HL-60 (cell line): ENCODE data around the gene BBC3.

Experiments
- CTCF ChIP-seq: IDR thresholded peaks from one replicate; pipeline ENCODE4 v1.5.1; 2011; ENCODE audit warnings: low read length, control low read depth, inconsistent platforms; ENCODE audit not compliant: insufficient read depth
- GABPA ChIP-seq: IDR thresholded peaks from 2 replicates; pipeline ENCODE4 v1.6.1; 2012; ENCODE audit warnings: low read depth
- REST ChIP-seq: IDR thresholded peaks from 2 replicates; pipeline ENCODE4 v1.6.1; 2012; ENCODE audit warnings: low read depth; ENCODE audit not compliant: insufficient replicate concordance
- SPI1 ChIP-seq: IDR thresholded peaks from 2 replicates; pipeline ENCODE4 v1.6.1; 2012; ENCODE audit warnings: low read depth, mild to moderate bottlenecking, borderline replicate concordance

GRCh38 chr19:47240556-47240955, 9.6 kb upstream of the BBC3 start:
- no peak for TF ChIP-seq REST
- no peak for TF ChIP-seq CTCF
- no peak for TF ChIP-seq SPI1
- no peak for TF ChIP-seq GABPA
